ENCODE measurements around the gene HOXC10.

The HOXC10 gene

GRCh38 chr12:54034785-54035310, 49.9 kb downstream of the HOXC10 start:
- in situ Hi-C loops (cut with HindIII; ENCODE audit: low sequenced_read_pairs), result no loop called here

DNA sequence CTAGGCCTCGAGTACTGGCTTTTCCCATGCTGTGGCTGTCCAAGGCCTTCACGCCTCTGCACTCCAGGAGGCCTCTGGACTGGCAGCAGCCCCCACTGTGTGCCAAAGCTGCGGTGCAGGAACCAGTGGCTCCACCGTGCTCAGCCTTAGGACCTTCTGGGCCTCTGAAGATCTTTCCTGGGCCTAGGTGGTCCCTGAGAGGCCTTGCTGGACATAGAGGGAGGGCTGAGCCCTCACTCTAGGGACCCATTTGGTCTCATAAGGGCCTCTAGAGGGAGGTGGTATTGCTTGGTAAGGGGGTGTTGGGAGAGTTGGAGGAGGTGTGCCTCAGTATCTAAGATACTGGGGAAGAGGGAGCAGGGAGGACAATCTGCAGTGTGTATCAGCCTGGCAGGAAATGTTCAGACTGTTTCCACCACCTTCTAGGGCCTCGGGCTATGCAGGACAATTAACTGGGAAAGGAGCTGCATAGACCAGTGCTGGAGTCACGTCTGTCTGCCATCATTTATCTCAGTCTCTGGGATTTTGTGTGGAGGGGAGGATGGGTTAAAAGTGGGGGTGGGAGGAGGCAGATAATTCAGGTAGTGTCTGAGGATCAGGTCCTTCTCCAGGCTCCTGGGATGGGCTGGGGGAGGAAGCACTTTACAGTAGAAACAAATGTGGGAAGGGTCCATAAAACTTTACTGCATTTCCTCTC, 50.8 kb downstream of the HOXC10 start:
- in situ Hi-C loops (cut with HindIII; ENCODE audit: low sequenced_read_pairs), result no loop called here

DNA sequence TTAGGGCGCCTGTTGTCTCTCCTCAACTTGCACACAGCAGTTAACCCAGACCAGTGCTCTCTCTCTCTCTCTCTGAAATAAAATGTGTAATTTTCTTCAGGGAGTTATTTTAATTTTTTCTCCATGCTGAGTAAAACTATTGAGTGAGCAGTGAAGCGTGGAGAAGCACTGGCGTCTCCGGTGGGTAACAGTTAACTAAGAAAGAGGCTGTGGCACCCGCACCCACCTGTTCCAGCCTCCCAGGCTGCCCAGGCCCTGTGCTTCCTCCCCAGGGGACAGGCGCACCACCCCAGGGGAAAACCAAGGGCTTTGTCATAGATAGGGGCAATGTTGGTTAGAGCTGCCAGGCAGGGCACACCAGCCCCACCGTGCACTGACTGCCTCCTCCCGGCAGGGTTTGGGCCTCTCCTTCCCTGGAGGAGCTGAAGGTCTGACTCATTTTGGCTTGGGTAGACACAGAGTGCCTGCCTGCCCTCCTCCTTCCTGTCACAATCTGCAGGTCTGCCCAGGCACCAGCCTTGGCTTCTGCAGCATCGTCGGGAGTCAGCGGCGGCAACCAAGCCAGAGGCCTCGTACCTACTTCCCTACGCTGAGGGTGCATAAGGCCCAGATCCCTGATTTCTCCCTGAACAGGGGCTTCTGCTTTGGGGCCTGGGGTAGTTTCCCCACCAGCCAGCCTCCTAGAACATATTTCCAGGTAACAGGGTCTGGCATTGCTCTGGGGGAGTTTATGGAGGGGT, 51.8 kb downstream of the HOXC10 start:
- in situ Hi-C loops (cut with HindIII; ENCODE audit: low sequenced_read_pairs), result no loop called here

DNA sequence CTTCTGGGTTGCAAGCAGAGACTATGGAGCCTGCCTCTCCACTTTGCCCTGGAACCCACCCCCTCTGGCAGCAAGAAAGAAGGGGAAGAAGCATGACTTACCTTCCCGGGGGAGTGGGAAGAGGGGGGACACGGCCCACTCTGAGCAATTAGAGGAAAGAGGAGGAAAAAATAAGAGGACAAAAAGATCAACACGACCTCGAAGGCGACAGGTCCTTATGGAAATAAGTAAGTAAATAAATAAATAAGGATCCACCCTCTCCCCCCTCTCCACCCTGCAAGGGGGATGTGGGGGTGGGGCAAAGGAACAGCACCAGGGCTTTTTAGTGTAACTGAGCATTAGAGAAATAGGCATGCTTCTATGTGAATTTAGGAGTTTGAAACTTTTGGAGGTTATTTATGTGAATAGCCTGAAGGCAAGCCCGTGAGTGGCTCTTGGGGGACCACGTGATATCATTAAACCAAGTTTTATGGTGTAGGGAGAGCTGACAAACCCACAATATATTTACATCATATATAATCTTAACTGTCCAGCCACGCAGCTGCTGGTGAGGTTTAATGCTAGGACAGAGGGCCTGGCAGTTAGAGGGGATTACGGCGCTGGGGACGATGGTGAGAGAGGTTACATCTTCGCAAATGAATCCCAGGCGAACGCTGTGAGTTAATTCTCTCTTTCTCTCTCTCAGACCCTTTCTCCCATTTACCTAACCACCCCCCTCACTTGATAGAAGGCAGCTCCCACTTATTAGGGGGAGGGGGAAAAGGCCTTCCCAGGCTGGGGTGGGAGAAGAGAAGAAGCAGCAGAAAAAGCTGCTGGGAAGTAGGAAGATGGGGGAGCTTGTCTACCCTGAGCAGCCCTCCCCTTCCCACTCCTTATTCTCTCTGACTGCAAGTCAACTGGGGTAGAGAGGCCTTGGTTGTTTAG, 52.7 kb downstream of the HOXC10 start:
- in situ Hi-C loops (cut with HindIII; ENCODE audit: low sequenced_read_pairs), result no loop called here

DNA sequence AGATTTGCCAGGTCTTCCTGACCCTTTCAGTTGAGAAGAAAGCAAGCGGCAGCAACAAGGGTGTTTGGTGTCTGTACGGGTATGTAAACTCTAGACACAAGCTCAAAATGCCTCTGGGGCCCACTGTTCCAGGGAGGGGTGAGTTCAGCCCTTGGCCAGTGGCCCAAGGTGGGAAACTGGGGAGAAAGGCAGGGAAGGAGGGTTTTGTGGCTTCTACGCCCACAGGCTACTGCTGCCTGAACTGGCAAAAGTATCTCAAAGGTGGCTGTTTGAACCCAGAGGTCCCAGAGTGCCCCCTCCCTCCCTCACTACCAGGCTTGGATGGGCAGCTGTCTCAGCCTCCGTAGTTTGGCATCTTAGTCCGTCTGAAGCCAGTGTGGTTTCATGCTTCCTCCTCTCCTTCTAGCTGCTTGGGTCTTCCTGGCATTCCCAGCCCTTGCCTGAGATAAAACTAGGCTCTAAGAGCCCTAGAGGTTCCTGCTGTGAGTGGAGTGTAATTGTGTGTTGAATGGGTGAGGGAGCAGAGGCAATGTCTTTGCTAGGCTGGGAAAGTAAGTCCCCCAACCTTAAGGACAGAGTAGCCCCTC, 53.4 kb downstream of the HOXC10 start:
- in situ Hi-C loops (cut with HindIII; ENCODE audit: low sequenced_read_pairs), result no loop called here

GRCh38 chr12:54038871-54039414, 54.0 kb downstream of the HOXC10 start:
- in situ Hi-C loops (cut with HindIII; ENCODE audit: low sequenced_read_pairs), result no loop called here

DNA sequence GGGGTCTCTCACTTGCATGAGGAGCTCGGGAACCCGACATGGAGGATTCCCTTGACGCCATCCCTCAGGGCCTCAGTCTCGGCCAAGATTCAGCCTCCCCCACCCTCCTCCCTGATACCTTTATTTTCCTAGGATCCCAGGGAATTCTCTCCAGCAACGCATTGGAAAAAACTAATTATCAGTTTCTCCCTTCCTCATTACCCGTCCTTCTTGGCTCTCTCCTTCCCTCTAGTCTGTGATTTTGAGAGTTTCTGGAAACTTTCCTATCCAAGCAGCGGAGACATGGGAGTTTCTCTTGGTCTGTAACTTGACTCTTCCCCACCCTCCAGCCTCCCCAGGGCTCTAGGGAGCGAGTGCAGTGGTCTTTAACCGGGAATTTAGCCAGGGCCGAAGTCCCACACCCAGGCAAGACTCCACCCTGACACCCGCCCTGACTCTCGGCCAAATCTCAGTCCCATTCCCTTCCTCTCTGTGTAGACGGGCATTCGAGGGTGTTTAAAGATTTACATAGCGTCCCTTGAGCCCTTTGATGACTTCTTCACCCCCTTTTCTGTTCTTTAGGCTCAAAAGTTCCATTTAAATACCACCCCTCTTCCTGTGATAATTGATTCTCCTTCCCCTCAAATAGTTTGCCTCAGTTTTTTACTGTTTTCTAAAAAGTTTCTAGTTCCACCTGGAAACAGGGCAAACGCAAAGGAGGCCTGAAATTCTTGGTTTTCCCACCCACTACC, 54.6 kb downstream of the HOXC10 start:
- in situ Hi-C loops (cut with HindIII; ENCODE audit: low sequenced_read_pairs), result no loop called here

Data from DLD1 (cell line).